KOPT-K1 (cell line): ENCODE results near the gene POMGNT2.
A peak's percentile ranks its signal among the peaks of the same experiment; 100 is the strongest.
"Not testable (repeated sequence)": the region's sequence is repeated elsewhere in the genome, so short reads cannot be mapped to it uniquely, and the experiment has no call there.

Source experiments
- H3K27ac ChIP-seq: fragments of 200-600 bp; sonication (generic); 2 replicates; pipeline ENCODE4 v1.5.1; 2016; ENCODE audit warnings: antibody characterized with exemption, mild to moderate bottlenecking, low read depth, low read length; ENCODE audit not compliant: poor library complexity, severe bottlenecking
- H3K36me3 ChIP-seq: fragments of 200-600 bp; sonication (generic); 2 replicates; pipeline ENCODE4 v1.5.1; 2017; ENCODE audit warnings: antibody characterized with exemption, mild to moderate bottlenecking, low read length, moderate library complexity; ENCODE audit not compliant: insufficient read depth
- H3K9me3 ChIP-seq: fragments of 200-600 bp; sonication (generic); 2 replicates; pipeline ENCODE4 v1.5.1; 2017; ENCODE audit warnings: antibody characterized with exemption, low read length, mild to moderate bottlenecking; ENCODE audit not compliant: insufficient read depth, poor library complexity, severe bottlenecking

Gene POMGNT2

GRCh38 chr3:43074482-43074881, 31.4 kb downstream of the POMGNT2 start:
- H3K9me3 ChIP-seq, result no peaks in the 10 kb centered on the region
- H3K36me3 ChIP-seq, result peaks cover 19% of the 10 kb centered on the region

DNA sequence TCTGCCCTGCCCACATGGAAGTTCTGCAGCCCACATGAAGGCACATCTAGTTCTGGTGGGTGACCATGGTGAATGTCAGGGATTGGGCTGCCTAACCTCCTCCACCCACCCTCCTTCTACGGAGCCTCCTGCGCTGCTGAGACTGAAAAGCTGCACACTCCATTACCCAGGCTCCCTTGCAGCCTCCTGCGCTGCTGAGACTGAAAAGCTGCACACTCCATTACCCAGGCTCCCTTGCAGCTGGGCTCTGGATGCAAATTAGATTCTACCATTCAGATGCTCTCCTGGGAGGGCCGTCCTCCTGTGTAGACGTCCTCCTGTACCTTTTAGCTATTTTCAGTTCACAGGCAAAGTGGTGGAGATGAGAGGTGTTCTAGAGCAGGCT, 32.1 kb downstream of the POMGNT2 start:
- H3K36me3 ChIP-seq, result 0 out of 2 replicates have a peak, but pooled peaks cover 13% of the 10 kb centered on the region
- H3K27ac ChIP-seq, result no peak overlapping the region

More at GRCh38 chr3:43074482-43074881, 31.4 kb downstream of the POMGNT2 start:
- H3K27ac ChIP-seq, result no peak overlapping the region

GRCh38 chr3:43073116-43073835, 32.6 kb downstream of the POMGNT2 start:
- Histone ChIP-seq H3K27ac (no peak overlapping the region), H3K9me3 (no peaks in the 10 kb centered on the region), H3K36me3 (0 out of 2 replicates have a peak, but pooled peaks cover 8% of the 10 kb centered on the region)

More for the DNA sequence above, 32.1 kb downstream of the POMGNT2 start:
- no peaks in the 10 kb centered on the region for H3K9me3 ChIP-seq

DNA sequence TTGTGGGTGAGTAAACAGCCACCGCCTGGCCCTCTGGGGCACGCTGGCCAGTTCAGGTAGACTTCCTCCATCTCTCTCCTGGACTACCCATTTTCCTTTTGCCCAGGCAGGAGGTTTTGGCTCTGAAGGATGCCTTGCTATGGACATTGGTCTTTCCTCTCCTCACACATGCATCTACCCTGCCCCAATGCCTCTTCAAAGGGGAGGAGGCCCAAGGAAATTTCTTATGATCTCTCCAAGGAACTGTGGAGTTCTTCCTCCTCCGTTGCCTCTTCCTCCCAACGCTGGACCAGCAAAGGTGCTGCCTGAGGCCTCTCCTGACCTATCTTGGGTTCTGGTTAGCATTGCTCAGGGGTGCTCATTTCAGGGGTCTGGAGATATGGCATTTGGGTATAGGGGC, 33.5 kb downstream of the POMGNT2 start:
- Histone ChIP-seq H3K27ac (no peak overlapping the region), H3K9me3 (no peaks in the 10 kb centered on the region), H3K36me3 (no peaks in the 10 kb centered on the region)

- no peaks in the 10 kb centered on the region for H3K9me3 ChIP-seq
- H3K36me3 ChIP-seq, result no peaks in the 10 kb centered on the region
- no peak overlapping the region for H3K27ac ChIP-seq
These were observed 34.5 kb downstream of the POMGNT2 start for GRCh38 chr3:43071313-43071893.

DNA sequence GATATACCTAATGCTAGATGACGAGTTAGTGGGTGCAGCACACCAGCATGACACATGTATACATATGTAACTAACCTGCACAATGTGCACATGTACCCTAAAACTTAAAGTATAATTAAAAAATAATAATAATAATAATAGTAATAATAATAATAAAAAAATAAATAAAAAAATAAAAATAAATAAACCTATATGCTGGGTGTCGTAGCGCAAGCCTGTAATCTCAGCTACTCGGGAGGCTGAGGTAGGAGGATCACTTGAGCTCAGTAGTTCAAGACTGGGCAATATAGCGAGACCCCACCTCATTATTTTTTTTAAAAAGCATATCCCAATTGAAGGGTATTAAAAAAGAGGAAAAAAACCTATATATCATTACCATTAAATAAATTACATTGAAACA, 35.2 kb downstream of the POMGNT2 start:
- not testable (repeated sequence) for H3K9me3 ChIP-seq, H3K36me3 ChIP-seq, H3K27ac ChIP-seq

GRCh38 chr3:43063114-43063513, 42.8 kb downstream of the POMGNT2 start:
- H3K9me3 ChIP-seq, result no peaks in the 10 kb centered on the region
- H3K36me3 ChIP-seq, result no peaks in the 10 kb centered on the region
- H3K27ac ChIP-seq, result peak overlapping the region; percentile 70

- peak overlapping the region; percentile 70 for H3K27ac ChIP-seq
- no peaks in the 10 kb centered on the region for H3K36me3 ChIP-seq
- no peaks in the 10 kb centered on the region for H3K9me3 ChIP-seq
These were observed 43.3 kb downstream of the POMGNT2 start for GRCh38 chr3:43062564-43063040.

GRCh38 chr3:43062040-43062563, 43.8 kb downstream of the POMGNT2 start:
- Histone ChIP-seq H3K27ac (peak overlapping the region; percentile 70), H3K9me3 (no peaks in the 10 kb centered on the region), H3K36me3 (no peaks in the 10 kb centered on the region)

GRCh38 chr3:43061101-43061895, 44.6 kb downstream of the POMGNT2 start:
- Histone ChIP-seq H3K9me3 (no peaks in the 10 kb centered on the region), H3K27ac (peak overlapping the region; percentile 70), H3K36me3 (no peaks in the 10 kb centered on the region)

DNA sequence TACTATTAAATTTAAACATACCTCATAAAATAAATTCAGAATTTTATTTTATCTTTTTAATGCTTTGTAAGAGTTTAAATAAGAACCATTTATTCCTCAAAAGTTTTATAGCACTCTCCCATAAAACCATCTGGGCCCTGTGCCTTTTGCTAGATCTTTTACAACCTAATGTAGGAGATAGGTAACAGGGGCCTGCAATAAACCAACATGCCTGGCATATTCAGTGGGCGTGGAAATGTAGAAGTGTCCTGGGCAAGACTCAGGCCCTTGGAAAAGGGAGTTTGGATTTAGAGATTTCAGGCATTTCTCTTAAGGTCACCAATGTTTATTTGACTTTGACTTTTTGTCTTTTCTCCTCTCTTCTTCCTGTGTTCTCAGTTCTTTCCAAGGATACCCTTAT, 46.4 kb downstream of the POMGNT2 start:
- no peaks in the 10 kb centered on the region for H3K9me3 ChIP-seq
- H3K27ac ChIP-seq, result no peak overlapping the region
- no peaks in the 10 kb centered on the region for H3K36me3 ChIP-seq

DNA sequence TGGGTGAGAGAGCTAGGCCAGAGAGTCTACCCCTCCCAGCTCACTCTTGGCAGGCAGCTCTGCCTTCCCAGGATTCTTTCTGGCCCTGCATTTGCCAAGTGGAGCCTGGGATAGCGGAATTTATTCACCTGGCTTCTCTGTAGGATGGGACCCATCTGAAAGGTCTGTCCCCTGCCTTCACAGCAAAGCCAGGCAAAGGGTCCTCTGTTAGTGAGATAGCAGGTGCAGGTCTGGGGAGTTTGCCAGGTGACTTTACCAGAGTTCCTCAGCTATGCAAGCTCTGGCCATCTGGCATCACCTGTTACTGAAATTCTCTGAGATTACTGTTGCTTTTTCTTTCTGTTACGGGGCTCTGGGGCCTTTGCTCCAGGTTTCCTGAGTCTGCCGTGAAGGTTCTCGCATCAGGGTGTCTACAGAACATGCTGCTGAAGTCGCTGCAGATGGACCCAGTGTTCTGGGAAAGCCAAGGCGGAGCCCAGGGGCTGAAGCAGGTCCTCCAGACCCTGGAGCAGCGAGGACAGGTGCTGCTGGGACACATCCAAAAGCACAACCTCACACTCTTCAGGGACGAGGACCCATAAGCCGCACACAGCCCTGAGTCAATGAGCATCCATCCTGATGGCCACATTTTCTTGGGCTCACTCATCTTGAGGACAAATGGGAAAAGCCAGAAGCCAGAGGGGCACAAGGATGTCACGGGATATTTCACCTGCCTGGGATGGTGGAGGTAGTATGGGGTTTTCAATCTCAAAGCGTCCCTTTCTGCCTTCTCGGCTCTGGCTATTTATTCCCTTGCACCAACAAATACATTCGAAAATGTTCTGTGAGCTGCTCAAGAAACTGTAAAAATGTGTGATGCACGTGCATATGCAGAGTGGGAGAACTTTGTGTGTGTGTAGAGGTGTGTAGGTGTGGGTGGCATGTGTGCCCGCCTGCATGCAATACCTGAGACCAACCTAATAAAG, 49.8 kb downstream of the POMGNT2 start:
- Histone ChIP-seq H3K36me3 (no peaks in the 10 kb centered on the region), H3K27ac (no peak overlapping the region), H3K9me3 (no peaks in the 10 kb centered on the region)

- no peaks in the 10 kb centered on the region for H3K36me3 ChIP-seq
- peaks cover 3% of the 10 kb centered on the region for H3K9me3 ChIP-seq
These were observed 50.5 kb downstream of the POMGNT2 start for GRCh38 chr3:43055393-43055792.

GRCh38 chr3:43054754-43055153, 51.1 kb downstream of the POMGNT2 start:
- Histone ChIP-seq H3K36me3 (no peaks in the 10 kb centered on the region), H3K27ac (no peak overlapping the region), H3K9me3 (peaks cover 10% of the 10 kb centered on the region)

More at GRCh38 chr3:43055393-43055792, 50.5 kb downstream of the POMGNT2 start:
- H3K27ac ChIP-seq, result no peak overlapping the region
